Activated CD4-positive, alpha-beta T cell treated with anti-CD3 and anti-CD28 coated beads, Interleukin-2, amount 10 ng/mL, durations not matched to agents 24 days and 14 days (primary cell): ENCODE results near the gene COMMD1. TPM values are rescaled to one million over a fixed set of nuclear protein-coding genes. Genes with fewer than 3 reads are reported as not detected.
"Not testable (repeated sequence)": the region's sequence is repeated elsewhere in the genome, so short reads cannot be mapped to it uniquely, and the experiment has no call there.

Source experiments
- DNase-seq: peaks from one replicate; pipeline ENCODE4 v3.0.0; 2022
- H3K27ac Mint-ChIP-seq: one replicate; pipeline ENCODE4 v1.8.0; 2022; ENCODE audit warnings: mild to moderate bottlenecking, mixed read lengths
- H3K27me3 Mint-ChIP-seq: one replicate; pipeline ENCODE4 v1.8.0; 2022; ENCODE audit warnings: mixed read lengths
- H3K36me3 Mint-ChIP-seq: one replicate; pipeline ENCODE4 v1.8.0; 2022; ENCODE audit warnings: low read depth, mild to moderate bottlenecking, mixed read lengths
- H3K4me1 Mint-ChIP-seq: one replicate; pipeline ENCODE4 v1.8.0; 2021; ENCODE audit warnings: mixed read lengths
- H3K4me3 Mint-ChIP-seq: one replicate; pipeline ENCODE4 v1.8.0; 2022; ENCODE audit warnings: mild to moderate bottlenecking, moderate library complexity, mixed read lengths
- H3K9me3 Mint-ChIP-seq: one replicate; pipeline ENCODE4 v1.8.0; 2021; ENCODE audit warnings: mixed read lengths
- intact Hi-C: fragments of 100-400 bp; cut with micrococcal nuclease; formaldehyde crosslinking; loops from one replicate; pipeline ENCODE4 v1.15.1; 2023
- total RNA-seq: library from RNA; stranded (reverse); gene quantifications from 2 replicates; pipeline ENCODE4 v1.2.3, GENCODE V29; 2022

COMMD1 gene
- total RNA-seq, 1 donor from 2014 or later: 27.6 TPM

GRCh38 chr2:62145478-62146100 is 240.1 kb downstream of the COMMD1 start:
- peaks cover 13% of the 10 kb centered on the region for H3K4me1 Mint-ChIP-seq
- no peak overlapping the region for H3K27ac Mint-ChIP-seq
- intact Hi-C loops: no loop called here
- no peak overlapping the region for H3K4me3 Mint-ChIP-seq
- peaks cover 9% of the 10 kb centered on the region for H3K9me3 Mint-ChIP-seq
- peaks cover 7% of the 10 kb centered on the region for H3K36me3 Mint-ChIP-seq
- no peaks in the 10 kb centered on the region for H3K27me3 Mint-ChIP-seq
- no peak for DNase-seq

- DNase-seq: peak; percentile 80
- H3K9me3 Mint-ChIP-seq, intact Hi-C loops, H3K27ac Mint-ChIP-seq, H3K4me3 Mint-ChIP-seq, H3K27me3 Mint-ChIP-seq, H3K36me3 Mint-ChIP-seq: not testable (repeated sequence)
- H3K4me1 Mint-ChIP-seq: peaks cover 11% of the 10 kb centered on the region
Observed at GRCh38 chr2:62146790-62147189, 241.3 kb downstream of the COMMD1 start.

GRCh38 chr2:62147610-62148301 is 242.3 kb downstream of the COMMD1 start:
- H3K4me3 Mint-ChIP-seq: no peak overlapping the region
- no peak overlapping the region for H3K27ac Mint-ChIP-seq
- intact Hi-C loops: no loop called here
- H3K4me1 Mint-ChIP-seq: peaks cover 11% of the 10 kb centered on the region
- peaks cover 7% of the 10 kb centered on the region for H3K36me3 Mint-ChIP-seq
- H3K27me3 Mint-ChIP-seq: no peaks in the 10 kb centered on the region
- peaks cover 9% of the 10 kb centered on the region for H3K9me3 Mint-ChIP-seq
- DNase-seq: no peak

GRCh38 chr2:62149708-62150107 is 244.2 kb downstream of the COMMD1 start:
- Mint-ChIP-seq H3K27me3 (no peaks in the 10 kb centered on the region), H3K27ac (no peak overlapping the region), H3K36me3 (peaks cover 7% of the 10 kb centered on the region), H3K4me1 (peaks cover 11% of the 10 kb centered on the region), H3K4me3 (no peak overlapping the region), H3K9me3 (peaks cover 10% of the 10 kb centered on the region)
- intact Hi-C loops: no loop called here
- DNase-seq: no peak

- Mint-ChIP-seq H3K27me3 (no peaks in the 10 kb centered on the region), H3K27ac (no peak overlapping the region), H3K4me1 (peaks cover 7% of the 10 kb centered on the region), H3K9me3 (peaks cover 11% of the 10 kb centered on the region), H3K4me3 (no peak overlapping the region), H3K36me3 (peaks cover 3% of the 10 kb centered on the region)
- intact Hi-C loops: no loop called here
- DNase-seq: no peak
Observed at GRCh38 chr2:62150597-62151305, 245.3 kb downstream of the COMMD1 start.

GRCh38 chr2:62151306-62151638 is 245.8 kb downstream of the COMMD1 start:
- H3K27me3 Mint-ChIP-seq: no peaks in the 10 kb centered on the region
- no peak overlapping the region for H3K4me3 Mint-ChIP-seq
- H3K27ac Mint-ChIP-seq: no peak overlapping the region
- intact Hi-C loops: no loop called here
- peaks cover 3% of the 10 kb centered on the region for H3K36me3 Mint-ChIP-seq
- H3K4me1 Mint-ChIP-seq: peaks cover 7% of the 10 kb centered on the region
- H3K9me3 Mint-ChIP-seq: peaks cover 11% of the 10 kb centered on the region
- no peak for DNase-seq

- Mint-ChIP-seq H3K36me3 (no peaks in the 10 kb centered on the region), H3K9me3 (peaks cover 11% of the 10 kb centered on the region), H3K27me3 (no peaks in the 10 kb centered on the region), H3K4me1 (peaks cover 5% of the 10 kb centered on the region), H3K27ac (no peak overlapping the region), H3K4me3 (no peak overlapping the region)
- intact Hi-C loops: no loop called here
- DNase-seq: no peak
Observed at GRCh38 chr2:62152000-62152399, 246.5 kb downstream of the COMMD1 start.

- intact Hi-C loops: no loop called here
- DNase-seq: no peak
- Mint-ChIP-seq H3K4me3 (no peak overlapping the region), H3K4me1 (no peaks in the 10 kb centered on the region), H3K27ac (no peak overlapping the region), H3K27me3 (no peaks in the 10 kb centered on the region), H3K9me3 (peaks cover 7% of the 10 kb centered on the region), H3K36me3 (no peaks in the 10 kb centered on the region)
Observed at GRCh38 chr2:62156861-62157496, 251.5 kb downstream of the COMMD1 start.

- H3K4me3 Mint-ChIP-seq: no peak overlapping the region
- H3K27ac Mint-ChIP-seq: no peak overlapping the region
- peaks cover 7% of the 10 kb centered on the region for H3K9me3 Mint-ChIP-seq
- peaks cover 3% of the 10 kb centered on the region for H3K4me1 Mint-ChIP-seq
- H3K27me3 Mint-ChIP-seq: no peaks in the 10 kb centered on the region
- no peak for DNase-seq
- H3K36me3 Mint-ChIP-seq: no peaks in the 10 kb centered on the region
- intact Hi-C loops: no loop called here
Observed at GRCh38 chr2:62158444-62159121, 253.1 kb downstream of the COMMD1 start.

GRCh38 chr2:62160691-62161090 is 255.2 kb downstream of the COMMD1 start:
- intact Hi-C loops, H3K27me3 Mint-ChIP-seq, H3K4me3 Mint-ChIP-seq, DNase-seq, H3K27ac Mint-ChIP-seq, H3K4me1 Mint-ChIP-seq, H3K36me3 Mint-ChIP-seq, H3K9me3 Mint-ChIP-seq: not testable (repeated sequence)

GRCh38 chr2:62163106-62163831 is 257.8 kb downstream of the COMMD1 start:
- Mint-ChIP-seq H3K4me1 (peaks cover 3% of the 10 kb centered on the region), H3K27me3 (peaks cover 3% of the 10 kb centered on the region), H3K4me3 (no peak overlapping the region), H3K9me3 (no peaks in the 10 kb centered on the region), H3K36me3 (no peaks in the 10 kb centered on the region), H3K27ac (no peak overlapping the region)
- intact Hi-C loops: no loop called here
- no peak for DNase-seq

- intact Hi-C loops: no loop called here
- no peak overlapping the region for H3K27ac Mint-ChIP-seq
- DNase-seq: no peak
- H3K36me3 Mint-ChIP-seq: no peaks in the 10 kb centered on the region
- H3K9me3 Mint-ChIP-seq: no peaks in the 10 kb centered on the region
- H3K4me3 Mint-ChIP-seq: no peak overlapping the region
- H3K4me1 Mint-ChIP-seq: peaks cover 3% of the 10 kb centered on the region
- peaks cover 3% of the 10 kb centered on the region for H3K27me3 Mint-ChIP-seq
Observed at GRCh38 chr2:62163834-62164233, 258.4 kb downstream of the COMMD1 start.

GRCh38 chr2:62175728-62176127 is 270.3 kb downstream of the COMMD1 start:
- no peak for DNase-seq
- H3K36me3 Mint-ChIP-seq: no peaks in the 10 kb centered on the region
- no peaks in the 10 kb centered on the region for H3K4me1 Mint-ChIP-seq
- H3K4me3 Mint-ChIP-seq: no peak overlapping the region
- no peak overlapping the region for H3K27ac Mint-ChIP-seq
- intact Hi-C loops: no loop called here
- H3K9me3 Mint-ChIP-seq: no peaks in the 10 kb centered on the region
- H3K27me3 Mint-ChIP-seq: no peaks in the 10 kb centered on the region
